Measurements from ENCODE around the gene ARID1B.

ARID1B gene

DNA sequence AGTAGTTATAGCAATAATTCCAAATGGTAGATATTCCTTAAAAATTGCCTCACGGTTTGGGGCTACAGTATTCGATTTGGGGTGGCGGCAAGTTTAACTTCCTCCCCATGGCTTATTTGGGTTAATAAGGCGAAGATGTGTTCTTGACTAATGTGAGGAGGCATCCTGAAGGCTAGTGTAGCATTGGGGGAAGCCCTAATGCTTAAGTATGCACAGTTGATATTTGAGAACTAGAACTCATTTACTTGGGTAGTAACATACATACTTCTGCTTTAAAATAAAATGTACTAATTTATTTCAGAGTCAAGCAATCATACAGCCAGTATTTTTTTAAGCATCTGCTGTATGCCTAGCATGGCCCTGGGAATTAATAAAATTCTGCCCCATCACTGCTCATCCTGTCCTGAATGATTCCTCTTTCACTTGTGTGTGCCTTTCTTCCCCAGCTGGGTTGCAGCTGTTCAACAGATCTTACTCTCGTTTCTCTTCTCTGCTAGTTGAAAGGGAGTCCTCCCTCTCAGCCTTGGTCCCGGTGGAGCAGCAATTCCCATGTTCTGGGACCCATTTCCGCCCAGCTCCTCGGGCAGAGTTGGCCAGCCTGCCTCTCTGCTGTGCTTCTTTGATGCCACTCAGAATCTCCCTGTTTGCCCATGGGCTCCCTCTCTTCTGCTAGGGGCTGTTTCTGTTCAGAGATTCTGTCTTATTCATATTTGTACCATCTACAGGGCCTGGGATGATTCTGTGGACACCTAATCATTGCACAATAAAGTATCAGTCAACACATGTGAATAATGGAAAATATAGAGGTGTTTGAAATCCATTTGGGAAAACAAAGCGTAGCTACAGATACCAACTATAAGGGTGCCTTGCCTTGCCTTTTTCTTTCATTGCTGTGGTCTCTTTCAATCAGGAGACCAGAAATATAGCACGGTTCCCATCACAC, 104.8 kb downstream of the ARID1B start:
- no peak for DNase-seq

DNA sequence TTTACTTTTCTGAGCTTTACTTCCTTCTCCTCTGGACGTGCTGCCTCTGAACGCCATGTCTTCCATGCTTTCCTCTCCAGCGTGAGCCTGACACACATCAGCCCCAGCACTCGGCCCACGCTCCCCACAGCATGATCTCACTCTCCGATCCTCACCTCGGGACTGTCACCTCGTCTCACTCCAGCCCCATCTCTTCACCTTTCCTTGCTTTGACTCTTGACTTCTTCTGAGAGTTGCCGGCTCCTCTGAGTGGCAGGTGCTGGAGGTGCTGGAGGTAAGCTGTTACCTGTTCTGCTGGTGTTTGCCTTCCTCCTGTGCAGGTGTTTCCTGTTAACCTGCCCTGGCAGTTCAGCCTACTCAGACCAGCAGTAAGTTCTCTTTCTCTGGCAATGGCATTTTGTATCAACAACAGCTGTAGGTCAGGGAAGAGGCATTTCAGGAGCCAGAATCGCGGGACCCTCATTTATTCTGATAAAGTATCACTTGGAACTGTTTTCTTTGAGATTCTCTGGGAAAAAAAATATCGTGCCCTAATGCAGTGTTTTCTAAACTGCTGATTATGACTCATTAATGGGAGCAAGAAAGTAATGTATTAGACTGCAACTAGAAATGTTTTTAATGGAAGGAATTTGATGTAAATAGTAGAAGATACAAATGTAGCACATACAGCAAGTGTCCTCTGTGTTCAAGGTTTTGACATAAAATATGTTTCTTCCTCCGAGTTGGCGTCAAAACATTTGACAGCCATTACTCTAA, 106.5 kb downstream of the ARID1B start:
- DNase-seq = no peak

DNA sequence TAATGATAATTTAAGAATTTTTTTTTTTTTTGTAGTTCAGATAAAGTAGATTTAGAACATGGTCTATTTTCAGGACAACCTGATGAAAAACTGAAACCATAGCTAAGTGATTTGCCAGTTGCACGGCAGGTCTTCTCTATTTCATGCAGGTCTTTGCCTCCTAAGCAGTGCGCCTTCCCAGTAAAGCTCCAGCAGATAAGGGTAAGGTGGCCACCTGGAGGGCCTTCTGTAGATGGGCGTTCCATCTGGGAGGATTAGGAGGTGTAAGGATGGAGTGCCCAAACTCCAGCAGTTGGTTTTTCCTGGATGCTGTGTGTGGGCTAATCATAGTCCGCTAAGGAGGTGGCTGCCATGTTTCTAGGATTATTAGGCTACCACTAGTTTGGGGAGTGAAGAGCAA, 107.1 kb downstream of the ARID1B start:
- DNase-seq = no peak

DNA sequence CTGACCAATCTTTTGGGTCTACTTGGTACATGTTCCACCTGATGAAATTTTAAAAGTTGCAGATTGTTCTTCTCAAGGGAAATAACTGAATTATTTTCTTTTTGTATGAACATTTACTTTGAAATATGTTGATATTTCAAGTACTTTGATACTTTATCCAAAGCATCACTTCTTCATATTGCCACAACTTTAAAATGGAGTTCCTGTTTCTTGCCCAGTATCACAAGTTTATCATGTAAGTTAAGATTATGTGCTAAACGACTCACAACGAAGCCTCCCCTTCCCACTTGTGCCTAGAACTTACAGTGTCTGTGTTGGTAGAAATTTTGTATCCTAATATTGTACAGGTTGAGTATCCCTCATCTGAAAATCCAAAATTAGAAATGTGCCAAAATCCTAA, 108.4 kb downstream of the ARID1B start:
- DNase-seq = no peak

DNA sequence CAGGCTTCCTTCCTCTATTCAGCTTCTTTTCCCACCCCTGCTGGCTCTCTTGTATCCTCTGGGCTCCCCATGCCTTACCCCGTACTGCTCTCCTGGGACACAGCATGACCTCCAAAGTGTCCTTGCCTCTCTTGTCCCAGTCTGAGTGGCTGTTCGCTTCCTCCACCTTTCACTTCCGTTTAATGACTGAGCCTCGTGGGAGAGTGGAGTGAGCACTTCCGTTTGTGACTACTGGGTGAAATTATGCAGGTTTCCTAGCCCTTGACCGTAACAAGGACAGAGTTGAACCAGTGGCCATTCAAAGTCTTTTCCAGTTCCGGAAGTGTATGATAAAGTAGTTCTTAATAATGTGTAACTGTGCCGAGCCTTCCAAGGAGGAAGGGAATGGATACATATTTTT, 109.2 kb downstream of the ARID1B start:
- DNase-seq = no peak

DNA sequence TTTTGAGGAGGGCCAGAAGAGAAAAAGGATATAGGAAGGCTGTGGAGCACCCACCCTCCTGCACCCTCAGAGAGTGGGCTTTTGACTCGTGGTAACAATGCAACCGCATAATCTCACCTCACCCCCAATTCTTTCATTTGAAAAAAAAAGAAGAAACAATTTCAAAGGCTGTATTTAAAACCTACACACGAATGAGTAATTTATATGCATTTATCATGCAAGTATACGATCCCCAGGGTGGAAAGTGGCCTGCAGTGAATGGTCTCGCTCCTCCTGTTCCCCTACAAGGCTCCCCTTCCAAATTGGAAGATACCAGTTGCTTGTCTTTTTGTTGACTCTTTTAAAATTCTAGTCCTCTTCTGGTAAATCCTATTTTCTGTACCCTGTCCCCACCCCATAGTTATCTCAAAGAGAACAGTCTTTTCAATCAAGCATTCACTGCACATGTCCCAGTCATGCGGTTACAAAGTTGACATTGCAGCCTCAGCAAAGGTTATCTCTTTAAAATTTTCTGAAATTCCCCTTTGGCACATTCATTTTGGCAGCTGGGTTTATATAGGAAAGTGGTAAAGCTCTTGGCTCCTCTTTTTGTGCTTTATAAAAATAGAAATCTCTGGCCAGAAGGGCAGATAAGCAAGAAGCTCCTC, 110.6 kb downstream of the ARID1B start:
- no peak for DNase-seq

DNA sequence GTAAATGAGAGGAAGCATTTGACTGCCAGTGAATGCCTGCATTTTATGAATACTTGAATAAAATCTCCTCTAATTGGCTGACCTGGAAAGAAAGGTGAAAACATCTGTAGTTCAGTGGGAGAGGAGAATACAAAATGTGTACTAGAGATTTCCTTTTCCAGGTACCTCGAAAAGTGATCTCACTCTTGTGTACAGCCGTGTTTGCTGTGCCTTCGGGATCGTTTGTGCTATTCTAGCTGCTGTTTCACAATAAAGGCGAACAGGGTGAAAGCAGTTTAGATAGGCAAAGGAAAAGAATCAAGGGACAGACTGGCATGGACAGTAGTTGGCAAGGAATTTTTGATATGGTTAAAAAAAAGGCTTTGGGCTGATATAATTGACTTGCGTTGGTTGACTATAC, 112.3 kb downstream of the ARID1B start:
- no peak for DNase-seq

DNA sequence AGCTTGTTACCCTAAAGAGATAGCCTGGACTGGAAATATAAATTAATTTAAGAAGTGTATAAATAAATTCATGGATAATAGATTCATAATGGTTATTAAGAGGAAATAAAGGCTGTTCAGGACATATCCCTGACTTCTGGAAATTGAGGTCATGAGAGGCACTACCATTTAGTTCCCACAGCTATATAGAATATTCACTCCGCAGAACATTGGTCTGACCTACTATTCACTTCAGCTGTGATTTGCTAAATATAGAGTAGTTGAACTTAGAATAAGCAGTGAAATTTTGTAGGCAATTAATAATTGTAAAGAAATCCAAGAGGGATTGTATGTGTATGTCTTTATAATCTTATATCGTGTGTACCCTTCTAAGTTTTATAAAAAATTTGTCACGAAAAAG, 112.8 kb downstream of the ARID1B start:
- no peak for DNase-seq

DNA sequence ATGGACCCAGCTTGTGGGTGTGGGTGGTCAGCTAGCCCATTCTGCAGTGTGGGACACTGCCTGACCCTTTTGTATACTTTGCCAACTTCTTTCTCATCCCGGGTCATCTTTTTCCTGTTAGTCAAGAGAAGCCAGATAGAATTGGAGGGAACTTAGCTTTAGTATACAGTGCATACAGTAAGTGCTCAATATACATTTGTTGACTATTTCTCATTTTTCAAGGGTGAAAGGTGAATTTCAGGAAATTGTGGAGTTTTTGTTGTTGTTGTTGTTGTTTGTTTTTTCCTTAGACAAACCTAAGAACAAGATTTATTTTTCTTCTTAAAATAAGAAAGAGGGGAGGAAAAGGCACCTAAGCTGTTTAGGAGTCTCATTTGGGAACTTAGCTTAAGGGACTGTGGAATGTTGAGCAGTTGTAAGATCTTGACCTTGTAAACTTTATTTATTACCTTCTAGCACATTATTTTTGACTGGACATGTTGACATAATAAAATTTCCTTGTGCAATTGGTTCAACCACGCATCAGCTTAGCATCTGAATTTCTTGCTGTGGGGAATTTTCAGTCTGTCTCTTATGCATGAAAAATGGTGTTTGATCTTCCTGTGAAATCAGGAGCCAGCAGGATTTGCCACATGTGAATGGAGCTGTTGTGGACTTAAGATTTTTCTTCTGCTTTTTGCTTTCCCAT, 113.6 kb downstream of the ARID1B start:
- DNase-seq = no peak

DNA sequence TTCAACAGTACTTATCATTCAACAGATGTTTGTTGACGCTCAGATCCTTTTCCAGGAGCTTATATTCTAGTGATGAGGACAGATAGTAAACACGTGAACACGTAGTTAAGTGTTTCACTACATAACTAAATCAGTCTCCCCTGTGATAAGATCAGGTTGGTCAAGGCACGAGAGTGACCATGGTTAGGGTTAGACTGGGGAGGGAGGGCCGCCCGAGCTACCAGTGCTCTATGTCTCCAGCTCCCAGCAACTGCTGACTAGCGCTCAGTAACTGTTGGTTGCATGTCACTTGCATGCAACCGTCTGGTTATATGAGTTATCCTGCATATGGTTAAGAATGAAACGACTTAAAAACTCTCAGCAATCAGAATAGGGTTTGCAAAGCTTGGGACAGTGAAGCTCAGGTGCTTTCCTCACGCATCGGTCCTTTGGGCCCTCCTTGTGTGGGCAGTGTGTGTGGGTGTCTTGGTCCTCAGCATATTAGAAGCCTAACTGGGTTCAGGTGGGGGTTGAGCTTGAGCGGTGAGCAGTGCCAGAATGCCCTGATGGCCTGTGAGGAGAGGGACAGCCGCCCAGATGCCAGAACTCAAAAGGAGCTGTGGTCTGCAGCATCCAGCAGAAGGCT, 120.8 kb downstream of the ARID1B start:
- no peak for DNase-seq

DNA sequence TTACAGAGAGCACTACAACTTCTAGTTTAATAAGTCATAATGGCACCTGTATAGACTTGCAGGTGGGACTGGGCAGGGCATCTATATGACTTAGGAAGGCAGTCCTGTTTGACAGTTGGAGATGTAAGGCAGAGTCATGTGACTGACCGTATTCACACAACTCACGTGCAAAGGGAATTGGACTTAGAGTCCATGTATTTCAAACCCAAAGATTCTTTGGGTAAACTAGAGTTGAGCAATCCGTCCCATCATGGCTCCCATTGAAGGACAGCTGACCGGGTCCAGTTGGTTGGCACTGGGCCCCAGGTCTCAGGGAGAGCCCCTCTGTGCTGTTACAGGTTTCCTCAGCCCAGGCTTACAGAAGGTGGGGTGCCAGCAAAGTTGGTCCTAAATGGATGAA, 121.9 kb downstream of the ARID1B start:
- no peak for DNase-seq

DNA sequence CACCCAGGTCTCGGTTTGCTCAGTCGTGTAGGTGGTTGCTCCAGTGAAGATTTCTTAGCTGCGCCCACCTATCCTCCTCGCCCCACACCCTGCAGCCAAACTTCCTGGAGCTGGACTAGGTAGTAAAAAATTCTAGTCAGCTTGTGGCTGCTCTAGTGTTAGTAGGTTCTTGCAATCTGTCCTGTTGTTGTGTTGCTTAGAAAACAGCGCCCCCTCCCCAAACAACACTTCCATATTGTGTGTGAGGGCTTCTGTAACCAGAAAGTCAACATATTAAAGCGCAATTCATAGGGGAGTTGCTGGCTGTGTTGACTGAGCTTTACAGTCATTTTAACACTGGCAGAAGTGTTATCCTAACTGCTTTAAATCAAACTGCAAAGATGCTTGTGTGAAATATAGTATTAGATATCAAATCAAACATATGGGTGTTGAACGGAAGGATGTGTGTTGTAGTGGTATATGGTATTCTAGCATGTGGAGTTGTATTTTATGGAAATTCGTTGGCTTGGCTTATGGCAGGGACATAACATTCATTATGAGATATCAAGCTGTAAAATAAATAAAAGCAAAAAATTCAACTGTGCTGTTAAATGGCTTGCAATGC, 122.5 kb downstream of the ARID1B start:
- no peak for DNase-seq

DNA sequence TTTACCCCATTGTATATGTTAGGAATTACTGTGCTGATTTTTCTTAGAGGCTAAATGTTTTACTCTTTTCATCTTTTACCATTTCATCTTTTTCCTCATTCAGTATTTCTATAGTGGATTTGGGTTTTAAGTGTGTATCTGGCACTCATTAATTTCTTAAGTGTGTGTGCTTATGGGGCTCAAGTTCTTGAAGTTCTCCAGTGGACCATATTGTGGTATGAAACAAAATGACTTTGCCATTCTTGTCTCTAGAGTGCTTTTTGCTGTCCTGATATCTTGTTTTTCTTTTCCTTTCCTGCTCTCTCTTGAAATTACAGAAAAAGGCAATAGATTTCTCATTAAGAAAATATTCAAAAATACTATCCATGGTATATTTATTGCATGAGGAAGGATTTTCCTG, 123.1 kb downstream of the ARID1B start:
- no peak for DNase-seq

DNA sequence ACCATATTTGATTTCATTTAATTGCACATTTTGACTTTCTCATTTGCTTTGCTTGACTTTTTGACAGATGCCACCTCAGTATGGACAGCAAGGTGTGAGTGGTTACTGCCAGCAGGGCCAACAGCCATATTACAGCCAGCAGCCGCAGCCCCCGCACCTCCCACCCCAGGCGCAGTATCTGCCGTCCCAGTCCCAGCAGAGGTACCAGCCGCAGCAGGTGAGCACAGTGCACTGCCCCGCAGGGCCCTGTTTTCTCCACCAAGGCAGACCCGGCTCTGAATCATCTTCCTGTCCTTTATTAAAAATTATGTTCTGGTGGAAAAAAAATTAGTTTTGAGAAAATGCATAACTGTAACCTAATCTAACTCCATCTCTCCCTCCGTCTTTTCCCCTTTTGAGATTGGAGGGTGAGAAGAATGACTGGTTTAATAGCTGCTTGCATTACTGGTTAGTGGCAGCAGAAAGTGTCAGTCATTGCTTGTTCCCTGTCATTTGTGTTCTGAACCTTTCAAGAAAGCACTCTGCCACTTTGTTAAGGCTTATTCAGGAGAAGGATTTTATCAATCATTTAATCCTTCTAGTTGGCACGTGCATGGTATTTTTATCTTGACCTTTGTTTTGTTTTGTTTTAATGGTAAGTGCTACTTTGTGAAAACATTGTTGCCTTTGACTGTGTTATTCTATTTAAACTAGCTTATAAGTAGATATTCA, 124.3 kb downstream of the ARID1B start:
- no peak for DNase-seq

DNA sequence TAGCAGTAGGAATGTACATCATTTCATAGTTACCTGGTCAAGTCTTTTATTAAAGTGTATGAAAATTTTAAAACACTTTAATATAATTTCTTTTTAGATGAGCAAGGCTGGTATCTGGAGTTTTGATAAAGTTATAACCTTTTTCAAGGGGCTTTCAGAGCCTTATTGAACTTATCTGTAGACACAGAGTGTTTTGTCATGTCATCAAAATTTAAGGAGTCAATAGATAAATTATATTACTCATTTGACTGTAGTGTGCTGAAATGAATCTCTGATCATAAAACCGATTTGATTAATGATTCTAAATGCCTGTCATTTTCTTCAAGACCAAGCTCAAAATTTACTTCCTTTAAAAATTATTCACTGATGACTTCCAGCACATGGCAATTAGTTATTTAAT, 125.6 kb downstream of the ARID1B start:
- no peak for DNase-seq

DNA sequence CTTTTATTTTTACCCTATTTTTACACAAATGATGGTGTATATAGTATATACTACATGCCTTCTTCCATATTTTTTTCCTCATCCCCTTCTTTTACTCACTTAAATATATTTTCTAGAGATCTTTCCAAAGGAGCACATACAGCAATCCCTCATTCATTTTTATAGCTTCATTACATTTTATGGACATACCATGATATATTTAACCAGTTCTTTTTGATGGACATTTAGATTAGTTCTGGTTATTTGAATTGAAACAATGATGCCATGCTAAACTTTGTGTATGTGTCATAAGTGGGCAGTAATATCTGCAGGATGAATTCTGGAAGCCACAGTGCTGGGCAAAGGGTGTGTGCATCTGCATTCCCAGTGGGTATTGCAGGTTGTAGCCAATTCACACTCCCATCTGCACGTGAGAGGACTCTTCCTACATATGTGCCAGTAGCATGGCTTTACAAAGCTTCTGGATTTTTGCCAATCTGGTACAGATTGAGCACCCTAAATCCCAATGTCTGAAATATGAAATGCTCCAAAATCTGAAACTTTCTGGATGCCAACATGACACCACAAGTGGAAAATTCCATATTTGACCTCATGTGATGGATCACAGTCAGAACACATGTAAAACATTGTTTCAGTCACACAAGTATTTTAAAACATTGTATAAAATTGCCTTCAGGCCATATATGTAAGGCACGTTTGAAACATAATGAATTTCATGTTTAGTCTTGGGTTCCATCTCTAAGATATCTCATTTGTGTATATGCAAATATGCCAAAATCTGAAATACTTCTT, 127.2 kb downstream of the ARID1B start:
- no peak for DNase-seq

DNA sequence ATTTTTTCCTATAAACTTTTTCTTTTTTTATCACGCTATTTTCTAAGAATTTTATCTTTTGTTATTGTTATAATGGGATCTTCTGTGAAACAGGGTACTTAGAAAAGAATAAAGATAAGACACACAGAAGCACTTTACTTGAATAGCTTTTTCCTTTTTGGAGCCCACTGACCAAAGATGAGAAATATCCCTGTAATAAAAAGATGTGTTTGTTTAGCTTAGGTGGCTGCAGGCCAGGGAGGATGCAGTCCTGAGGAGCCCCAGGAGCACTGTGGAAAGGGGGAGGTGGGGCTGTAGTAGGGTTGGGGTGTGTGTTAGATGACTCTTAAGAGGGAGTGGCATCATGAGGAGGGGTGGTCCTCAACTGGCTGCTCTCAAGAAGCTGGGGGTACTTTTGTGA, 128.6 kb downstream of the ARID1B start:
- DNase-seq = no peak

DNA sequence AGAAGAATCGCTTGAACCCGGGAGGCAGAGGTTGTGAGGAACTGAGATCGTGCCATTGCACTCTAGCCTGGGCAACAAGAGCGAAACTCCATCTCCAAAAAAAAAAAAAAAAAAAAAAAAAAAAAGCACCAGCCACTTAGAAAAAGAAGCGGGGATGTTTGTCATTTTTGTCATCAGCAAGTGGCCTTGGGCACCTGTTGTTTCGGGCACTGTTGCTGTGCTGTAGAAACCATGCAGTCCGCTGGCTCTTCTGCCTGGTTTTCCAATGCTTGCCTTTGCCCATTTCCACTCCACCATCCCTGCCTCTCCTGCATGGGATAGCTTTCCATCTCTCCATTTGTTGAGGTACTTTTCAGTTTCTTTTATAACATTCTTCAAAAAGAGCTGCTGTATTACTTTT, 129.3 kb downstream of the ARID1B start:
- no peak for DNase-seq

DNA sequence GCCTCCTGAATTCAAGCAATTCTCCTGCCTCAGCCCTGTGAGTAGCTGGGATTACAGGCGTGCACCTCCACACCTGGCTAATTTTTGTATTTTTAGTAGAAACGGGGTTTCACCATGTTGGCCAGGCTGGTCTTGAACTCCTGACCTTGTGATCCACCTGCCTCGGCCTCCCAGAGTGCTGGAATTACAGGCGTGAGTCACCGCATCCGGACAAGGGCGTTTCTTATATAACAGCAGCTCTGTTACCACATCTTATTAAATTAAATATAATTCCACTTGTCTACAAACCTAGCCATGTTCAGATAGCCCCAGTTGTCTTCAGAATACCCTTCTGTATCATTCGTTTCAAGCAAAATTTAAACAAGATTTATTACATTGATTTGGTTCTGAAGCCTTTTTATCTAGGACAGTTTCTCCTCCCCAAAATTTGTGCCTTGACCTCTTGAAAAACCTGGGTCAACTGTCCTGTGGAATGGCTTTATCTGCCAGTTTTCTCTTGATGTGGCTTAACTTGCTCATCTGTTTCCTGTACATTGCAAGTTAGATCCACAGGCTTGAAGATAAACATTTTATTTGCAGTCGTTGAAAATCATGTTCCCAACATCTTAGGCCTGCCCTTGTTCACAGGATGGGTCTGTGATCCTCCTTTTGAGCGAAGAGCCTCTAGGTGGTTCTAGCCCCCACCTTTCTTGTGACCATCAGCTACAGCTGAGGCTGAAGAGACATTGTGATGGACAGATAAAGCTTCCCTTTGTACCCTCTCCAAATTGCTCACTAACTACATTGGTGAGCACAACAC, 132.2 kb downstream of the ARID1B start:
- DNase-seq = no peak

DNA sequence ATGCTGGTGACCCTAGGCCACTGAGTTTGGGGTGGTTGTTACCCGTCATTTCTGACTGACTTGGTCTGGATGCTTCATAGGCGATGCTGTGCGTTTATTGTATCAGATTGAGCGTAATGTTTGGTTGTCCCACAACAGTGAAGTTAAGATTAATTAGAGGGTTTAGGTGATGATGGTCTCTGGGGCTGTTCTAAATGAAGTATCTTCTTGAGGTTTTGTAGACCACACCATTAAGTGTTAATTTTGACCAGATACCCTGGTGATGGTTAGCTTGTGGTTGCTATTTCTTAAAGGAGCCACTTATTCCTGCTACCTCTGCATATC, 132.8 kb downstream of the ARID1B start:
- no peak for DNase-seq
